ENCODE data around the gene AGBL4.

AGBL4 gene

DNA sequence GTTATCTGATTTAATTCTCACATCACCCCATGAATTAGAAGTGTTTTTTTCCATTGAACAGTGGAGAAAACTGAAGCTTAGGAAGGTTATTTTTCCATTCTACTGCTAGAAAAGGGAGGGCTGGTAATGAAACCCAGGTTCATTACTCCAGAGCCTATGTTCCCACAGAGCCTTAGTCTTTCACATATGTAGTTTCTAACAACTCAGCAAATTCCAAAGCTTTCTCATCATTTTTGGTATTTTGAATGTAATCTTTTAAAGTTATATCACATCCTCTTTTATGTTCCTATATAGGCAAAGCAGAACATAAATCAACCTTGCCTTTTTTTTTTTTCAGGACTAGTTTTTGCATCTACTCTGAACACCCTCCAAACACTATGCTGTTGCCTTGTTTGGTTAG lies 1115.1 kb downstream of the AGBL4 start:
- no peaks in the 10 kb centered on the region for H3K4me1 ChIP-seq (ENCODE audit: control insufficient read depth, insufficient read depth, low read length)
- H3K27ac ChIP-seq (ENCODE audit: extremely low read depth, low read depth, low read length), result no peak overlapping the region
- no peak overlapping the region for H3K4me3 ChIP-seq (ENCODE audit: low read depth, low read length)
- POLR2A ChIA-PET, result no interaction called here
- no peaks in the 10 kb centered on the region for H3K36me3 ChIP-seq (ENCODE audit: control insufficient read depth in 2 of 2, insufficient read depth in 1 of 2, low read length in 2 of 2)
- CTCF ChIA-PET, result interaction anchor here (0.7 kb wide), 1 partner anchor 25 kb away, joined by 3 read pairs; no protein-coding TSS in a partner anchor
- no peak for TF ChIP-seq ZNF76 (tag by site-specific recombination; IDR thresholded peaks at IDR 0.05; ENCODE audit: borderline replicate concordance, low read depth)
- no peak for TF ChIP-seq ZFHX2 (tag by site-specific recombination; conservative IDR thresholded peaks at IDR 0.05)
- no peak for TF ChIP-seq HOXC10 (CRISPR knock-in tag; IDR thresholded peaks at IDR 0.05)
- TF ChIP-seq, protein P1, sequence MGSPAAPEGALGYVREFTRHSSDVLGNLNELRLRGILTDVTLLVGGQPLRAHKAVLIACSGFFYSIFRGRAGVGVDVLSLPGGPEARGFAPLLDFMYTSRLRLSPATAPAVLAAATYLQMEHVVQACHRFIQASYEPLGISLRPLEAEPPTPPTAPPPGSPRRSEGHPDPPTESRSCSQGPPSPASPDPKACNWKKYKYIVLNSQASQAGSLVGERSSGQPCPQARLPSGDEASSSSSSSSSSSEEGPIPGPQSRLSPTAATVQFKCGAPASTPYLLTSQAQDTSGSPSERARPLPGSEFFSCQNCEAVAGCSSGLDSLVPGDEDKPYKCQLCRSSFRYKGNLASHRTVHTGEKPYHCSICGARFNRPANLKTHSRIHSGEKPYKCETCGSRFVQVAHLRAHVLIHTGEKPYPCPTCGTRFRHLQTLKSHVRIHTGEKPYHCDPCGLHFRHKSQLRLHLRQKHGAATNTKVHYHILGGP (tag by site-specific recombination; IDR thresholded peaks at IDR 0.05), result no peak
- TF ChIP-seq ZNF777 (tag by site-specific recombination; IDR thresholded peaks at IDR 0.05; ENCODE audit: borderline replicate concordance), result no peak
- no peak for TF ChIP-seq SCRT2 (tag by site-specific recombination; IDR thresholded peaks at IDR 0.05)
- TF ChIP-seq ZNF202 (tag by site-specific recombination; IDR thresholded peaks at IDR 0.05; ENCODE audit: borderline replicate concordance), result no peak
- TF ChIP-seq ZNF248 (tag by site-specific recombination; IDR thresholded peaks at IDR 0.05), result no peak
- no peak for TF ChIP-seq SP7 (tag by site-specific recombination; IDR thresholded peaks at IDR 0.05)
- TF ChIP-seq ZNF302 (tag by site-specific recombination; IDR thresholded peaks at IDR 0.05; ENCODE audit: low read depth), result no peak
- TF ChIP-seq ZNF585B (tag by site-specific recombination; IDR thresholded peaks at IDR 0.05), result no peak
- TF ChIP-seq, protein P2, sequence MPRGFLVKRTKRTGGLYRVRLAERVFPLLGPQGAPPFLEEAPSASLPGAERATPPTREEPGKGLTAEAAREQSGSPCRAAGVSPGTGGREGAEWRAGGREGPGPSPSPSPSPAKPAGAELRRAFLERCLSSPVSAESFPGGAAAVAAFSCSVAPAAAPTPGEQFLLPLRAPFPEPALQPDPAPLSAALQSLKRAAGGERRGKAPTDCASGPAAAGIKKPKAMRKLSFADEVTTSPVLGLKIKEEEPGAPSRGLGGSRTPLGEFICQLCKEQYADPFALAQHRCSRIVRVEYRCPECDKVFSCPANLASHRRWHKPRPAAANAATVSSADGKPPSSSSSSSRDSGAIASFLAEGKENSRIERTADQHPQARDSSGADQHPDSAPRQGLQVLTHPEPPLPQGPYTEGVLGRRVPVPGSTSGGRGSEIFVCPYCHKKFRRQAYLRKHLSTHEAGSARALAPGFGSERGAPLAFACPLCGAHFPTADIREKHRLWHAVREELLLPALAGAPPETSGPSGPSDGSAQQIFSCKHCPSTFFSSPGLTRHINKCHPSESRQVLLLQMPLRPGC (tag by site-specific recombination; IDR thresholded peaks at IDR 0.05), result no peak
- no peak for TF ChIP-seq ZNF670 (tag by site-specific recombination; IDR thresholded peaks at IDR 0.05; ENCODE audit: low read depth)
- no peak for TF ChIP-seq ZSCAN23 (tag by site-specific recombination; IDR thresholded peaks at IDR 0.05)
- no peak for TF ChIP-seq GLI4 (tag by site-specific recombination; IDR thresholded peaks at IDR 0.05)
- H3K9me3 ChIP-seq (ENCODE audit: control insufficient read depth, insufficient read depth, low read depth, low read length), result no peaks in the 10 kb centered on the region

DNA sequence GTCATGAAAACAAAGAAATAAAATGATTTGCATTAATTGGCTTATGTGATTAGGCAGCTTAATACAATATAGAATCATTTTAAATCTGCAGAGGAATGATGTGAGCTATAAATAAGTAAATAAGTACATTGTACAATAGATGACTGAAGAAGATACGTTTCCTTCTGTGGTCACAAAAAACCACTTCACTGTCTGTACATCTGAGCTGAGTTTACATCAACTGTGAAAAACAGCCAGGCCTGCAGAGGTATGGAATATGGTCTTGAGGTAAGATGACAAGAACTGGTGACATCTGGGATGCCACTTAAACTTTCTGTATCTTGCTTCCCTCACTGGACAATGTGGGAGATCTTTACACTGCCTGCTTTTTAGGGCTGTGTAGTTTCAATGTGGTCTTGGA lies 1117.0 kb downstream of the AGBL4 start:
- Histone ChIP-seq H3K27ac (ENCODE audit: extremely low read depth, low read depth, low read length) (no peak overlapping the region), H3K4me1 (ENCODE audit: control insufficient read depth, insufficient read depth, low read length) (no peaks in the 10 kb centered on the region), H3K4me3 (ENCODE audit: low read depth, low read length) (no peak overlapping the region), H3K36me3 (ENCODE audit: control insufficient read depth in 2 of 2, insufficient read depth in 1 of 2, low read length in 2 of 2) (no peaks in the 10 kb centered on the region), H3K9me3 (ENCODE audit: control insufficient read depth, insufficient read depth, low read depth, low read length) (no peaks in the 10 kb centered on the region)
- POLR2A ChIA-PET, result no interaction called here
- CTCF ChIA-PET, result interaction anchor here (0.6 kb wide), 2 partner anchors 27 to 654 kb away, joined by 3 read pairs; no protein-coding TSS in a partner anchor
- TF ChIP-seq, protein P3, sequence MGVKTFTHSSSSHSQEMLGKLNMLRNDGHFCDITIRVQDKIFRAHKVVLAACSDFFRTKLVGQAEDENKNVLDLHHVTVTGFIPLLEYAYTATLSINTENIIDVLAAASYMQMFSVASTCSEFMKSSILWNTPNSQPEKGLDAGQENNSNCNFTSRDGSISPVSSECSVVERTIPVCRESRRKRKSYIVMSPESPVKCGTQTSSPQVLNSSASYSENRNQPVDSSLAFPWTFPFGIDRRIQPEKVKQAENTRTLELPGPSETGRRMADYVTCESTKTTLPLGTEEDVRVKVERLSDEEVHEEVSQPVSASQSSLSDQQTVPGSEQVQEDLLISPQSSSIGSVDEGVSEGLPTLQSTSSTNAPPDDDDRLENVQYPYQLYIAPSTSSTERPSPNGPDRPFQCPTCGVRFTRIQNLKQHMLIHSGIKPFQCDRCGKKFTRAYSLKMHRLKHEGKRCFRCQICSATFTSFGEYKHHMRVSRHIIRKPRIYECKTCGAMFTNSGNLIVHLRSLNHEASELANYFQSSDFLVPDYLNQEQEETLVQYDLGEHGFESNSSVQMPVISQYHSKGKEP (tag by site-specific recombination; IDR thresholded peaks at IDR 0.05), result no peak
- TF ChIP-seq ZNF670 (tag by site-specific recombination; IDR thresholded peaks at IDR 0.05; ENCODE audit: low read depth), result no peak
- TF ChIP-seq ZNF155 (tag by site-specific recombination; IDR thresholded peaks at IDR 0.05), result no peak
- TF ChIP-seq ZNF792 (tag by site-specific recombination; IDR thresholded peaks at IDR 0.05), result no peak
- TF ChIP-seq ZBTB17 (tag by site-specific recombination; IDR thresholded peaks at IDR 0.05), result no peak
- no peak for TF ChIP-seq BCL11A (tag by site-specific recombination; IDR thresholded peaks at IDR 0.05; ENCODE audit: low read depth)
- TF ChIP-seq GLI4 (tag by site-specific recombination; IDR thresholded peaks at IDR 0.05), result no peak
- TF ChIP-seq ZNF585B (tag by site-specific recombination; IDR thresholded peaks at IDR 0.05), result no peak
- TF ChIP-seq ZNF76 (tag by site-specific recombination; IDR thresholded peaks at IDR 0.05; ENCODE audit: borderline replicate concordance, low read depth), result no peak
- TF ChIP-seq ZNF416 (tag by site-specific recombination; IDR thresholded peaks at IDR 0.05), result no peak
- no peak for TF ChIP-seq ZNF132 (tag by site-specific recombination; IDR thresholded peaks at IDR 0.05; ENCODE audit: borderline replicate concordance)
- TF ChIP-seq ZEB2 (tag by site-specific recombination; IDR thresholded peaks at IDR 0.05), result no peak
- TF ChIP-seq ZNF624 (tag by site-specific recombination; IDR thresholded peaks at IDR 0.05), result no peak

Measured in HEK293 (cell line).